PC-3 (cell line): ENCODE data around the gene PLEKHM1.

ENCODE experiments used
- EZH2 ChIP-seq: fragments of 300-600 bp; sonication (generic); IDR thresholded peaks from one replicate; pipeline ENCODE4 v1.6.1; 2017; ENCODE audit warnings: antibody characterized with exemption, mild to moderate bottlenecking, low read length; ENCODE audit not compliant: unreplicated experiment
- EZH2phosphoT487 ChIP-seq: fragments of 300-600 bp; sonication (generic); IDR thresholded peaks from 2 replicates; pipeline ENCODE4 v1.6.1; 2018; ENCODE audit warnings: mild to moderate bottlenecking, antibody characterized with exemption, low read length, borderline replicate concordance
- TF ChIP-seq, protein P1 (sequence below): fragments of 300-600 bp; sonication (generic); conservative IDR thresholded peaks from 2 replicates; pipeline ENCODE4 v1.5.1; 2017; ENCODE audit warnings: antibody characterized with exemption, low read depth, mild to moderate bottlenecking, low read length

DNA sequence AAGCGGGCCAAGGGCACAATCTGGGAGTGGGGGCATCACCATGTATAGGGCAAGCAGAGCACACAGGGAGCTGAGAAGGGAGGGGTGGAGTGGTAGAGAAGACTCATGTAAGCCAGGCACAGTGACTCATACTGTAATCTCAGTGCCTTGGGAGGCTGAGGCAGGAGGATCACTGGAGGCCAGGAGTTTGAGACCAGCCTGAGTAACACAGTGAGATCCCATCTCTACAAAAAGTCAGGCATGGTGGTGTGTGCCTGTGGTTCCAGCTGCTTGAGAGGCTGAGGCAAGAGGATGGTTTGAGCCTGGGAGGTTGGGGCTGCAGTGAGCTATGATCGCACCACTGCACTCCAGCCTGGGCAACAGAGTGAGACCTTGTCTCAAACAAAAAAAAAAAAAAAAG is 98.6 kb downstream of the PLEKHM1 start:
- TF ChIP-seq, protein P1, sequence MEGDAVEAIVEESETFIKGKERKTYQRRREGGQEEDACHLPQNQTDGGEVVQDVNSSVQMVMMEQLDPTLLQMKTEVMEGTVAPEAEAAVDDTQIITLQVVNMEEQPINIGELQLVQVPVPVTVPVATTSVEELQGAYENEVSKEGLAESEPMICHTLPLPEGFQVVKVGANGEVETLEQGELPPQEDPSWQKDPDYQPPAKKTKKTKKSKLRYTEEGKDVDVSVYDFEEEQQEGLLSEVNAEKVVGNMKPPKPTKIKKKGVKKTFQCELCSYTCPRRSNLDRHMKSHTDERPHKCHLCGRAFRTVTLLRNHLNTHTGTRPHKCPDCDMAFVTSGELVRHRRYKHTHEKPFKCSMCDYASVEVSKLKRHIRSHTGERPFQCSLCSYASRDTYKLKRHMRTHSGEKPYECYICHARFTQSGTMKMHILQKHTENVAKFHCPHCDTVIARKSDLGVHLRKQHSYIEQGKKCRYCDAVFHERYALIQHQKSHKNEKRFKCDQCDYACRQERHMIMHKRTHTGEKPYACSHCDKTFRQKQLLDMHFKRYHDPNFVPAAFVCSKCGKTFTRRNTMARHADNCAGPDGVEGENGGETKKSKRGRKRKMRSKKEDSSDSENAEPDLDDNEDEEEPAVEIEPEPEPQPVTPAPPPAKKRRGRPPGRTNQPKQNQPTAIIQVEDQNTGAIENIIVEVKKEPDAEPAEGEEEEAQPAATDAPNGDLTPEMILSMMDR = no peak
- TF ChIP-seq EZH2phosphoT487 = no peak
- TF ChIP-seq EZH2 = no peak
